IgD-negative memory B cell (primary cell): ENCODE data around the gene SPATS2L. TPM values are rescaled to one million over a fixed set of nuclear protein-coding genes. Genes with fewer than 3 reads are reported as not detected.

Experiments
- H3K27ac Mint-ChIP-seq, 3 donors: one replicate each; pipeline ENCODE4 v1.8.0; 2020 to 2022; ENCODE audit warnings: mild to moderate bottlenecking in 3 of 3, mixed read lengths in 3 of 3, moderate library complexity in 1 of 3
- H3K27me3 Mint-ChIP-seq: one replicate; pipeline ENCODE4 v1.8.0; 2021; ENCODE audit warnings: mixed read lengths
- H3K36me3 Mint-ChIP-seq: one replicate; pipeline ENCODE4 v1.8.0; 2020; ENCODE audit warnings: mild to moderate bottlenecking, mixed read lengths
- H3K4me1 Mint-ChIP-seq, 3 donors: one replicate each; pipeline ENCODE4 v1.8.0; 2020 to 2022; ENCODE audit warnings: mixed read lengths in 3 of 3, mild to moderate bottlenecking in 1 of 3
- H3K4me3 Mint-ChIP-seq, 4 donors: one replicate each; pipeline ENCODE4 v1.8.0; 2020 to 2022; ENCODE audit warnings: mild to moderate bottlenecking in 4 of 4, mixed read lengths in 4 of 4, moderate library complexity in 3 of 4
- H3K9me3 Mint-ChIP-seq, 3 donors: one replicate each; pipeline ENCODE4 v1.8.0; 2020 to 2021; ENCODE audit warnings: mixed read lengths in 3 of 3, mild to moderate bottlenecking in 1 of 3
- polyA plus RNA-seq: library from polyadenylated mRNA; unstranded; fragments of 300-500 nt; fragmentation: Illumina TruSeq; gene quantifications from one replicate; pipeline ENCODE4 v1.2.3, GENCODE V29; 2021

The SPATS2L gene
- polyA plus RNA-seq, 1 donor from 2014 or later: 0.50 TPM

- H3K4me1 Mint-ChIP-seq: no peaks in the 10 kb centered on the region
- H3K27me3 Mint-ChIP-seq: peaks cover 7% of the 10 kb centered on the region
- no peak overlapping the region for H3K4me3 Mint-ChIP-seq
- no peaks in the 10 kb centered on the region for H3K9me3 Mint-ChIP-seq
- peaks cover 3% of the 10 kb centered on the region for H3K36me3 Mint-ChIP-seq
- no peak overlapping the region for H3K27ac Mint-ChIP-seq
These were observed 99.9 kb downstream of the SPATS2L start for GRCh38 chr2:200406379-200406778.

GRCh38 chr2:200408428-200409316 lies 102.2 kb downstream of the SPATS2L start:
- Mint-ChIP-seq H3K4me1 (no peaks in the 10 kb centered on the region), H3K27ac (no peak overlapping the region), H3K4me3 (no peak overlapping the region), H3K27me3 (peaks cover 4% of the 10 kb centered on the region), H3K36me3 (peaks cover 3% of the 10 kb centered on the region), H3K9me3 (no peaks in the 10 kb centered on the region)

GRCh38 chr2:200411831-200412230 lies 105.3 kb downstream of the SPATS2L start:
- Mint-ChIP-seq H3K4me1 (no peaks in the 10 kb centered on the region), H3K4me3 (no peak overlapping the region), H3K27ac (no peak overlapping the region), H3K36me3 (no peaks in the 10 kb centered on the region), H3K27me3 (peaks cover 4% of the 10 kb centered on the region), H3K9me3 (no peaks in the 10 kb centered on the region)

- no peak overlapping the region for H3K27ac Mint-ChIP-seq
- peaks cover 1% of the 10 kb centered on the region for H3K27me3 Mint-ChIP-seq
- H3K36me3 Mint-ChIP-seq: no peaks in the 10 kb centered on the region
- H3K4me1 Mint-ChIP-seq: no peaks in the 10 kb centered on the region
- no peak overlapping the region for H3K4me3 Mint-ChIP-seq
- no peaks in the 10 kb centered on the region for H3K9me3 Mint-ChIP-seq
These were observed 107.9 kb downstream of the SPATS2L start for GRCh38 chr2:200414367-200414766.

GRCh38 chr2:200415455-200415854 lies 109.0 kb downstream of the SPATS2L start:
- no peak overlapping the region for H3K4me3 Mint-ChIP-seq
- H3K36me3 Mint-ChIP-seq: no peaks in the 10 kb centered on the region

GRCh38 chr2:200416878-200417277 lies 110.4 kb downstream of the SPATS2L start:
- Mint-ChIP-seq H3K27ac (no peak overlapping the region), H3K4me1 (no peaks in the 10 kb centered on the region), H3K4me3 (no peak overlapping the region), H3K36me3 (no peaks in the 10 kb centered on the region), H3K27me3 (no peaks in the 10 kb centered on the region), H3K9me3 (no peaks in the 10 kb centered on the region)

More at GRCh38 chr2:200415455-200415854, 109.0 kb downstream of the SPATS2L start:
- H3K27me3 Mint-ChIP-seq: no peaks in the 10 kb centered on the region
- H3K9me3 Mint-ChIP-seq: no peaks in the 10 kb centered on the region
- H3K4me1 Mint-ChIP-seq: no peaks in the 10 kb centered on the region
- no peak overlapping the region for H3K27ac Mint-ChIP-seq

- Mint-ChIP-seq H3K4me1 (no peaks in the 10 kb centered on the region), H3K27me3 (no peaks in the 10 kb centered on the region), H3K27ac (no peak overlapping the region), H3K4me3 (no peak overlapping the region), H3K9me3 (no peaks in the 10 kb centered on the region), H3K36me3 (no peaks in the 10 kb centered on the region)
These were observed 110.9 kb downstream of the SPATS2L start for GRCh38 chr2:200417366-200417765.

- Mint-ChIP-seq H3K4me1 (no peaks in the 10 kb centered on the region), H3K27me3 (no peaks in the 10 kb centered on the region), H3K9me3 (no peaks in the 10 kb centered on the region), H3K36me3 (no peaks in the 10 kb centered on the region), H3K4me3 (no peak overlapping the region), H3K27ac (no peak overlapping the region)
These were observed 111.9 kb downstream of the SPATS2L start for GRCh38 chr2:200418399-200418798.

GRCh38 chr2:200419325-200419724 lies 112.8 kb downstream of the SPATS2L start:
- Mint-ChIP-seq H3K27ac (no peak overlapping the region), H3K36me3 (no peaks in the 10 kb centered on the region), H3K4me3 (no peak overlapping the region), H3K4me1 (no peaks in the 10 kb centered on the region), H3K27me3 (no peaks in the 10 kb centered on the region), H3K9me3 (no peaks in the 10 kb centered on the region)

- Mint-ChIP-seq H3K36me3 (no peaks in the 10 kb centered on the region), H3K27ac (no peak overlapping the region), H3K9me3 (no peaks in the 10 kb centered on the region), H3K4me3 (no peak overlapping the region), H3K27me3 (no peaks in the 10 kb centered on the region), H3K4me1 (no peaks in the 10 kb centered on the region)
These were observed 114.8 kb downstream of the SPATS2L start for GRCh38 chr2:200421270-200421669.

GRCh38 chr2:200422071-200422470 lies 115.6 kb downstream of the SPATS2L start:
- Mint-ChIP-seq H3K4me3 (no peak overlapping the region), H3K36me3 (no peaks in the 10 kb centered on the region), H3K27me3 (no peaks in the 10 kb centered on the region), H3K27ac (no peak overlapping the region), H3K9me3 (no peaks in the 10 kb centered on the region), H3K4me1 (no peaks in the 10 kb centered on the region)

GRCh38 chr2:200422532-200423261 lies 116.2 kb downstream of the SPATS2L start:
- Mint-ChIP-seq H3K27me3 (no peaks in the 10 kb centered on the region), H3K36me3 (no peaks in the 10 kb centered on the region), H3K4me3 (no peak overlapping the region), H3K9me3 (no peaks in the 10 kb centered on the region), H3K27ac (no peak overlapping the region), H3K4me1 (no peaks in the 10 kb centered on the region)

GRCh38 chr2:200423541-200423940 lies 117.0 kb downstream of the SPATS2L start:
- Mint-ChIP-seq H3K9me3 (no peaks in the 10 kb centered on the region), H3K4me1 (no peaks in the 10 kb centered on the region), H3K36me3 (no peaks in the 10 kb centered on the region), H3K27me3 (no peaks in the 10 kb centered on the region), H3K27ac (no peak overlapping the region), H3K4me3 (no peak overlapping the region)

- no peaks in the 10 kb centered on the region for H3K9me3 Mint-ChIP-seq
- no peak overlapping the region for H3K27ac Mint-ChIP-seq
- no peaks in the 10 kb centered on the region for H3K4me1 Mint-ChIP-seq
- no peaks in the 10 kb centered on the region for H3K36me3 Mint-ChIP-seq
- H3K4me3 Mint-ChIP-seq: no peak overlapping the region
- H3K27me3 Mint-ChIP-seq: no peaks in the 10 kb centered on the region
These were observed 118.7 kb downstream of the SPATS2L start for GRCh38 chr2:200425026-200425821.

- Mint-ChIP-seq H3K27me3 (no peaks in the 10 kb centered on the region), H3K27ac (no peak overlapping the region), H3K36me3 (no peaks in the 10 kb centered on the region), H3K9me3 (no peaks in the 10 kb centered on the region), H3K4me1 (no peaks in the 10 kb centered on the region), H3K4me3 (no peak overlapping the region)
These were observed 120.3 kb downstream of the SPATS2L start for GRCh38 chr2:200426754-200427153.
